ENCODE results near the gene FOXO4. TPM values are rescaled to one million over a fixed set of nuclear protein-coding genes. Genes with fewer than 3 reads are reported as not detected.
A peak's percentile ranks its signal among the peaks of the same experiment; 100 is the strongest.

Gene FOXO4
- total and polyA plus RNA-seq, 4 donors, result 0.50 to 38.2 (median 4.0) TPM

- DNase-seq (ENCODE audit: low spot score), result peak; percentile 82
- H3K27me3 ChIP-seq (ENCODE audit: control insufficient read depth in 4 of 4, insufficient read depth in 4 of 4, low read length in 3 of 4), result no peaks in the 10 kb centered on the region
- H3K9me3 ChIP-seq (ENCODE audit: control insufficient read depth in 4 of 4, low read length in 3 of 4), result peaks cover 0 to 2% (median under 1%) of the 10 kb centered on the region in 4 donors
- peak within 1 kb of the TSS; percentile 79 to 81 for H3K9ac ChIP-seq (ENCODE audit: low read depth in 1 of 2, low read length in 2 of 2)
- peak within 1 kb of the TSS; percentile 54 to 72 for H3K27ac ChIP-seq (ENCODE audit: low read depth in 1 of 2, low read length in 2 of 2)
- H3K36me3 ChIP-seq (ENCODE audit: control insufficient read depth in 4 of 4, insufficient read depth in 3 of 4, low read depth in 1 of 4, low read length in 3 of 4), result peaks cover 6 to 19% (median 14%) of the 10 kb centered on the region in 4 donors
- peaks cover 0 to 3% (median 2%) of the 10 kb centered on the region in 4 donors for H3K4me1 ChIP-seq (ENCODE audit: control insufficient read depth in 4 of 4, insufficient read depth in 4 of 4, low read length in 3 of 4)
- peak within 1 kb of the TSS; percentile 69 to 87 (median 79) for H3K4me3 ChIP-seq (ENCODE audit: low read depth in 1 of 3, low read length in 3 of 3)
- 1% methylated on average over 56 of the region's 56 CpGs for WGBS
- TF ChIP-seq HNF4G (IDR thresholded peaks at IDR 0.05) (no peak), GABPA (IDR thresholded peaks at IDR 0.05 in 1 of 2, conservative IDR thresholded peaks at IDR 0.05 in 1 of 2) (no peak), TAF1 (conservative IDR thresholded peaks at IDR 0.05) (no peak), NR2F2 (IDR thresholded peaks at IDR 0.05) (no peak), RAD21 (IDR thresholded peaks at IDR 0.05) (peak in 1 of 2 donors; percentile 9), MAX (IDR thresholded peaks at IDR 0.05) (no peak), YY1 (IDR thresholded peaks at IDR 0.05) (peak; percentile 89), FOXA1 (IDR thresholded peaks at IDR 0.05) (no peak), SP1 (IDR thresholded peaks at IDR 0.05) (no peak), REST (IDR thresholded peaks at IDR 0.05) (no peak), JUND (IDR thresholded peaks at IDR 0.05) (no peak), ZBTB33 (IDR thresholded peaks at IDR 0.05) (peak; percentile 21), HNF4A (conservative IDR thresholded peaks at IDR 0.05) (no peak)
Observed at GRCh38 chrX:71118032-71118984, 22.7 kb downstream of the FOXO4 start, which contains the start of gene MED12. Gene MED12 (plus strand): TSS chrX:71118596. CDS start chrX:71118755, 159 bp downstream.

- DNase-seq (ENCODE audit: low spot score), result no peak
- peak overlapping the region; percentile 5 to 87 (median 79) for H3K4me3 ChIP-seq (ENCODE audit: low read depth in 1 of 3, low read length in 3 of 3)
- 5% methylated on average over 17 of the region's 17 CpGs for WGBS
- TF ChIP-seq RXRA (IDR thresholded peaks at IDR 0.05) (no peak), NR2F2 (IDR thresholded peaks at IDR 0.05) (no peak), ATF3 (IDR thresholded peaks at IDR 0.05) (no peak), ZBTB33 (IDR thresholded peaks at IDR 0.05) (no peak), MAX (IDR thresholded peaks at IDR 0.05) (no peak), JUND (IDR thresholded peaks at IDR 0.05) (no peak), CTCF (IDR thresholded peaks at IDR 0.05; ENCODE audit: low read depth, low read length, missing input control) (no peak), HNF4G (IDR thresholded peaks at IDR 0.05) (no peak)
Observed at GRCh38 chrX:71118985-71119535, 23.4 kb downstream of the FOXO4 start.

More at GRCh38 chrX:71118985-71119535, 23.4 kb downstream of the FOXO4 start:
- no peaks in the 10 kb centered on the region for H3K27me3 ChIP-seq (ENCODE audit: control insufficient read depth in 4 of 4, insufficient read depth in 4 of 4, low read length in 3 of 4)
- peak overlapping the region in 1 of 2 donors; percentile 54 for H3K27ac ChIP-seq (ENCODE audit: low read depth in 1 of 2, low read length in 2 of 2)
- H3K9me3 ChIP-seq (ENCODE audit: control insufficient read depth in 4 of 4, low read length in 3 of 4), result peaks cover 0 to 2% (median under 1%) of the 10 kb centered on the region in 4 donors
- H3K36me3 ChIP-seq (ENCODE audit: control insufficient read depth in 4 of 4, insufficient read depth in 3 of 4, low read depth in 1 of 4, low read length in 3 of 4), result peaks cover 6 to 27% (median 15%) of the 10 kb centered on the region in 4 donors
- H3K4me1 ChIP-seq (ENCODE audit: control insufficient read depth in 4 of 4, insufficient read depth in 4 of 4, low read length in 3 of 4), result peaks cover 0 to 3% (median 2%) of the 10 kb centered on the region in 4 donors
- peak overlapping the region in 1 of 2 donors; percentile 59 for H3K9ac ChIP-seq (ENCODE audit: low read depth in 1 of 2, low read length in 2 of 2)
